OCI-LY7 (cell line): ENCODE data around the gene PCDHGA12.
A peak's percentile ranks its signal among the peaks of the same experiment; 100 is the strongest.

Source experiments
- CTCF ChIP-seq: fragments of 200-600 bp; sonication (generic); conservative IDR thresholded peaks from 2 replicates; pipeline ENCODE4 v1.5.1; 2014; ENCODE audit warnings: mild to moderate bottlenecking, antibody characterized with exemption, low read length, moderate library complexity, mixed read lengths
- EZH2phosphoT487 ChIP-seq: fragments of 200-600 bp; sonication (generic); IDR thresholded peaks from 2 replicates; pipeline ENCODE4 v1.6.1; 2018; ENCODE audit warnings: low read depth, borderline replicate concordance, mild to moderate bottlenecking, mixed run types, antibody characterized with exemption, low read length, moderate library complexity, mixed read lengths

GRCh38 chr5:141382469-141383294 lies 47.6 kb upstream of the PCDHGA12 start, which contains the start of gene PCDHGA7:
- TF ChIP-seq EZH2phosphoT487, result no peak
- peak; percentile 76 for TF ChIP-seq CTCF
